Measurements from ENCODE around the gene EMP1.
"Not testable (repeated sequence)": the region's sequence is repeated elsewhere in the genome, so short reads cannot be mapped to it uniquely, and the experiment has no call there.

The EMP1 gene

DNA sequence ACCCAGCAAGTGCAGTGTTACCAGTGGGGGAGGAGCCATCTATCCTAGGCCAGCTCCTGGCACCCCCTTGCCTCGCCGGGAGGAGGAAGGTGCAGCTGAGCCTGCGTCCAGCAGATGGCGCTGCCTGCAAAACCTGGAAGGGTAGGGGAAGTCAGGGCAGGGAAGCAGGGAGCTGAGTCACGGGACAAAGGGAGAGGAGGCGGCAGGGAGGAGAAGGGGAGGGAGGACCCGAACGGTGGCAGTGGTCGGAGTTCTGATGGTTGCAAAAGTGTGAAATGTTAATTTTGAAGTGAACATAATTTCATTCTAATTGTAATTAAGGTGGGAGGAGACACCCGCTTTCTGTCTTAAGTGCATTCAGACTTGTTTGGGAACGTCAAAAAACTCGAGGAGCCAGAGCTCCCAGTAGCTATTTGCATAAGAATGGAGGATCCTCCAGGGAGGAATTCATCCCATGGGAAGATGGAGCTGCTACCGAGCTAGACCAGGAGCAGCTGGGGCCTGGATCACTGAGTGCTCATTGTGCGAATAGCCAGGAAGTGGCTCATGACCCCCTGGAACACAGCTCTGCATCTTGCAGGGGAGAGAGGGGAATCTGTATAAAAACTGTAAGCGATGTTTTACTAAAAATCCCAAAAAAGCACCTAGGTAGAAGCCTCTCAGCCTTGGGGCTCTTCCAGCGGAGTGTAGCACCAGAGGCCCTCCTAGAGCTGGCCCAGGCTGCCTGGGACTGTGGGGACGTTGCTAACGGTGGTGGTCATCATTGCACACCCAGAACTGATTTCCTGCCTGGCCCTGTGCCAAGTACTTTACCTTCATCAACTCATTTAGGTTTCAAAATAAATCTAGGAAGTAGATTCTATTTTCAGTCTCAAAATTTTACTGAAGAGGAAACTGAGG lies 59.5 kb downstream of the EMP1 start:
- DNase-seq (ENCODE audit: low read depth) = peak; percentile 89
- in situ Hi-C loops (cut with HindIII; ENCODE audit: low sequenced_read_pairs) = no loop called here
- TF ChIP-seq, protein P1, sequence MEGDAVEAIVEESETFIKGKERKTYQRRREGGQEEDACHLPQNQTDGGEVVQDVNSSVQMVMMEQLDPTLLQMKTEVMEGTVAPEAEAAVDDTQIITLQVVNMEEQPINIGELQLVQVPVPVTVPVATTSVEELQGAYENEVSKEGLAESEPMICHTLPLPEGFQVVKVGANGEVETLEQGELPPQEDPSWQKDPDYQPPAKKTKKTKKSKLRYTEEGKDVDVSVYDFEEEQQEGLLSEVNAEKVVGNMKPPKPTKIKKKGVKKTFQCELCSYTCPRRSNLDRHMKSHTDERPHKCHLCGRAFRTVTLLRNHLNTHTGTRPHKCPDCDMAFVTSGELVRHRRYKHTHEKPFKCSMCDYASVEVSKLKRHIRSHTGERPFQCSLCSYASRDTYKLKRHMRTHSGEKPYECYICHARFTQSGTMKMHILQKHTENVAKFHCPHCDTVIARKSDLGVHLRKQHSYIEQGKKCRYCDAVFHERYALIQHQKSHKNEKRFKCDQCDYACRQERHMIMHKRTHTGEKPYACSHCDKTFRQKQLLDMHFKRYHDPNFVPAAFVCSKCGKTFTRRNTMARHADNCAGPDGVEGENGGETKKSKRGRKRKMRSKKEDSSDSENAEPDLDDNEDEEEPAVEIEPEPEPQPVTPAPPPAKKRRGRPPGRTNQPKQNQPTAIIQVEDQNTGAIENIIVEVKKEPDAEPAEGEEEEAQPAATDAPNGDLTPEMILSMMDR (IDR thresholded peaks at IDR 0.05; ENCODE audit: low read depth, low read length, missing control alignments) = peak; percentile 99
- peak overlapping the region; percentile 36 for H3K4me3 ChIP-seq (ENCODE audit: low read depth, low read length)

DNA sequence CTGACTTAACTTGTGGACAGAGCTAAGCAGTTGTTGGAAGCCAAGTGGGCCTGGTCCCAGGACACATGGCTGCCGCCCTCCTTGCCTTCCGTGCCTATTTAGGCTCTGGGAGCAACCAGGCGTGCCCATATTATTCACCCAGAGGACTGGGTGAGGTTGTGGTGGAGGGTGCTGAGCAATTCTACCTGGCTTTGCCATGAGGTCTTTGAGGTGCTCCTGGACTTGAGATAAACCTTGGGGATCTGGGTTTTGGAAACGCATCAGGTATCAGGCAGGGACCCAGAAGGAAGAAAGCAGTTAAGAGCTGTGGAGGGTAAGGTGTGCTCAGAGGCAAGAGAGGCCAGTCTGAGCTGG lies 60.1 kb downstream of the EMP1 start:
- in situ Hi-C loops (cut with HindIII; ENCODE audit: low sequenced_read_pairs) = no loop called here
- no peak overlapping the region for H3K4me3 ChIP-seq (ENCODE audit: low read depth, low read length)
- no peak for DNase-seq (ENCODE audit: low read depth)
- TF ChIP-seq, protein P1 (IDR thresholded peaks at IDR 0.05; ENCODE audit: low read depth, low read length, missing control alignments) = no peak

- no peak for DNase-seq (ENCODE audit: low read depth)
- no peak overlapping the region for H3K4me3 ChIP-seq (ENCODE audit: low read depth, low read length)
- TF ChIP-seq, protein P1 (IDR thresholded peaks at IDR 0.05; ENCODE audit: low read depth, low read length, missing control alignments) = no peak
- in situ Hi-C loops (cut with HindIII; ENCODE audit: low sequenced_read_pairs) = no loop called here
Measured at GRCh38 chr12:13257356-13257875, 60.9 kb downstream of the EMP1 start.

DNA sequence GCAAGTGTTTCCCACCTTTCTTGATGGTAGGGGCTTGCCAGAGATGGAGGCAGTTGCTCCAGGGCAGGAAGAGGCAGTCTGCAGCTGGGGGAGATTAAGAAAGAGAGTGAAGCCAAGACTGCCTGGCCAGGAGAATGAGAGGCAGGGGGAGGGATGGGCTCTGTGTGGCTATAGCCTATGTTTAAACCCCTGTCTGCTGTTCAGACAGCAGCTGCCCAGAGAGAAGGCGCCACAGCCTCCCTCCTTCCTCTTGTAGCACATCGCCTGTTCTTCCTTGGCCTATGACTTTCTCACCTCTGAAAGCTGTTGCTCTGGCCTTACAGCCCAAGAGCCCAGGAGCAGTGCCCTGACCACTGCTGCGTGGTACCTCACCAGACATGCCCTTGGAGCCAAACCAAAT lies 61.7 kb downstream of the EMP1 start:
- TF ChIP-seq, protein P1 (IDR thresholded peaks at IDR 0.05; ENCODE audit: low read depth, low read length, missing control alignments) = no peak
- no peak overlapping the region for H3K4me3 ChIP-seq (ENCODE audit: low read depth, low read length)
- no peak for DNase-seq (ENCODE audit: low read depth)
- in situ Hi-C loops (cut with HindIII; ENCODE audit: low sequenced_read_pairs) = no loop called here

GRCh38 chr12:13258717-13259119 lies 62.2 kb downstream of the EMP1 start:
- TF ChIP-seq, protein P1 (IDR thresholded peaks at IDR 0.05; ENCODE audit: low read depth, low read length, missing control alignments) = no peak
- no peak overlapping the region for H3K4me3 ChIP-seq (ENCODE audit: low read depth, low read length)
- no peak for DNase-seq (ENCODE audit: low read depth)
- in situ Hi-C loops (cut with HindIII; ENCODE audit: low sequenced_read_pairs) = no loop called here

GRCh38 chr12:13259625-13260024 lies 63.1 kb downstream of the EMP1 start:
- DNase-seq (ENCODE audit: low read depth); H3K4me3 ChIP-seq (ENCODE audit: low read depth, low read length); in situ Hi-C loops (cut with HindIII; ENCODE audit: low sequenced_read_pairs): not testable (repeated sequence)

GRCh38 chr12:13267826-13268225 lies 71.3 kb downstream of the EMP1 start:
- H3K4me3 ChIP-seq (ENCODE audit: low read depth, low read length); DNase-seq (ENCODE audit: low read depth); in situ Hi-C loops (cut with HindIII; ENCODE audit: low sequenced_read_pairs): not testable (repeated sequence)

All from astrocyte of the cerebellum (primary cell).